Mesothelial cell of epicardium (in vitro differentiated cells): ENCODE data around the gene OPA1. TPM values are rescaled to one million over a fixed set of nuclear protein-coding genes. Genes with fewer than 3 reads are reported as not detected.

Experiments
- DNase-seq, 2 experiments: peaks; one replicate each; pipeline ENCODE4 v3.0.0; 2021; ENCODE audit warnings: low spot score in 2 of 2; ENCODE audit not compliant: unreplicated experiment in 2 of 2
- H3K27ac Mint-ChIP-seq: 2 replicates; pipeline ENCODE4 v1.8.0; 2021; ENCODE audit warnings: mixed read lengths
- H3K27me3 Mint-ChIP-seq: 2 replicates; pipeline ENCODE4 v1.8.0; 2021; ENCODE audit warnings: low read depth, mixed read lengths
- H3K36me3 Mint-ChIP-seq: 2 replicates; pipeline ENCODE4 v1.8.0; 2021; ENCODE audit warnings: mixed read lengths
- H3K4me1 Mint-ChIP-seq: 2 replicates; pipeline ENCODE4 v1.8.0; 2021; ENCODE audit warnings: mixed read lengths
- H3K4me3 Mint-ChIP-seq: 2 replicates; pipeline ENCODE4 v1.8.0; 2021; ENCODE audit warnings: mild to moderate bottlenecking, moderate library complexity, mixed read lengths
- H3K9me3 Mint-ChIP-seq: 2 replicates; pipeline ENCODE4 v1.8.0; 2021; ENCODE audit warnings: mixed read lengths
- CTCF ChIP-seq: fragments of 200-600 bp; sonication (generic); IDR thresholded peaks from one replicate; pipeline ENCODE4 v1.5.0; 2021; ENCODE audit warnings: antibody characterized with exemption; ENCODE audit not compliant: unreplicated experiment
- total RNA-seq: library from RNA; stranded (reverse); gene quantifications from 3 replicates; pipeline ENCODE4 v1.2.1, GENCODE V29; 2021

OPA1 gene
- total RNA-seq, 1 donor from 2014 or later = 60.1 TPM

GRCh38 chr3:193638833-193639232, 45.8 kb downstream of the OPA1 start:
- peaks cover 11% of the 10 kb centered on the region for H3K36me3 Mint-ChIP-seq

GRCh38 chr3:193640165-193640715, 47.2 kb downstream of the OPA1 start:
- H3K4me1 Mint-ChIP-seq = no peaks in the 10 kb centered on the region
- peaks cover 15% of the 10 kb centered on the region for H3K36me3 Mint-ChIP-seq
- no peaks in the 10 kb centered on the region for H3K27me3 Mint-ChIP-seq
- no peak overlapping the region for H3K27ac Mint-ChIP-seq
- DNase-seq = no peak
- H3K9me3 Mint-ChIP-seq = no peaks in the 10 kb centered on the region
- no peak for TF ChIP-seq CTCF
- H3K4me3 Mint-ChIP-seq = no peak overlapping the region

More at GRCh38 chr3:193638833-193639232, 45.8 kb downstream of the OPA1 start:
- no peaks in the 10 kb centered on the region for H3K9me3 Mint-ChIP-seq
- no peak overlapping the region for H3K4me3 Mint-ChIP-seq
- no peak for TF ChIP-seq CTCF
- H3K27ac Mint-ChIP-seq = no peak overlapping the region
- DNase-seq = no peak
- no peaks in the 10 kb centered on the region for H3K4me1 Mint-ChIP-seq
- no peaks in the 10 kb centered on the region for H3K27me3 Mint-ChIP-seq

- Mint-ChIP-seq H3K4me1 (no peaks in the 10 kb centered on the region), H3K9me3 (no peaks in the 10 kb centered on the region), H3K4me3 (no peak overlapping the region), H3K27ac (no peak overlapping the region), H3K36me3 (peaks cover 19% of the 10 kb centered on the region), H3K27me3 (no peaks in the 10 kb centered on the region)
- no peak for TF ChIP-seq CTCF
- no peak for DNase-seq
These were observed 47.9 kb downstream of the OPA1 start for GRCh38 chr3:193640728-193641439.

GRCh38 chr3:193641440-193641775, 48.4 kb downstream of the OPA1 start:
- Mint-ChIP-seq H3K4me3 (no peak overlapping the region), H3K4me1 (no peaks in the 10 kb centered on the region), H3K36me3 (peaks cover 22% of the 10 kb centered on the region), H3K9me3 (no peaks in the 10 kb centered on the region), H3K27ac (no peak overlapping the region), H3K27me3 (no peaks in the 10 kb centered on the region)
- DNase-seq = no peak
- no peak for TF ChIP-seq CTCF

GRCh38 chr3:193645806-193646205, 52.8 kb downstream of the OPA1 start:
- no peak overlapping the region for H3K27ac Mint-ChIP-seq
- no peak overlapping the region for H3K4me3 Mint-ChIP-seq
- DNase-seq = no peak
- no peak for TF ChIP-seq CTCF
- H3K4me1 Mint-ChIP-seq = peaks cover 6% of the 10 kb centered on the region
- H3K36me3 Mint-ChIP-seq = peaks cover 31% of the 10 kb centered on the region
- H3K9me3 Mint-ChIP-seq = no peaks in the 10 kb centered on the region
- no peaks in the 10 kb centered on the region for H3K27me3 Mint-ChIP-seq
